Activated gamma-delta T cell (primary cell): ENCODE measurements around the gene TMEM191B.
"Not testable (repeated sequence)": the region's sequence is repeated elsewhere in the genome, so short reads cannot be mapped to it uniquely, and the experiment has no call there.

Source experiments
- DNase-seq: peaks from one replicate; lab custom pipeline; 2025; lab: John Stamatoyannopoulos, UW
- total RNA-seq, 2 donors: gene quantifications; one replicate each; lab custom pipeline; 2026; lab: John Stamatoyannopoulos, UW

TMEM191B gene
- 0.15 to 2.2 reads per million in 2 donors for total RNA-seq

DNA sequence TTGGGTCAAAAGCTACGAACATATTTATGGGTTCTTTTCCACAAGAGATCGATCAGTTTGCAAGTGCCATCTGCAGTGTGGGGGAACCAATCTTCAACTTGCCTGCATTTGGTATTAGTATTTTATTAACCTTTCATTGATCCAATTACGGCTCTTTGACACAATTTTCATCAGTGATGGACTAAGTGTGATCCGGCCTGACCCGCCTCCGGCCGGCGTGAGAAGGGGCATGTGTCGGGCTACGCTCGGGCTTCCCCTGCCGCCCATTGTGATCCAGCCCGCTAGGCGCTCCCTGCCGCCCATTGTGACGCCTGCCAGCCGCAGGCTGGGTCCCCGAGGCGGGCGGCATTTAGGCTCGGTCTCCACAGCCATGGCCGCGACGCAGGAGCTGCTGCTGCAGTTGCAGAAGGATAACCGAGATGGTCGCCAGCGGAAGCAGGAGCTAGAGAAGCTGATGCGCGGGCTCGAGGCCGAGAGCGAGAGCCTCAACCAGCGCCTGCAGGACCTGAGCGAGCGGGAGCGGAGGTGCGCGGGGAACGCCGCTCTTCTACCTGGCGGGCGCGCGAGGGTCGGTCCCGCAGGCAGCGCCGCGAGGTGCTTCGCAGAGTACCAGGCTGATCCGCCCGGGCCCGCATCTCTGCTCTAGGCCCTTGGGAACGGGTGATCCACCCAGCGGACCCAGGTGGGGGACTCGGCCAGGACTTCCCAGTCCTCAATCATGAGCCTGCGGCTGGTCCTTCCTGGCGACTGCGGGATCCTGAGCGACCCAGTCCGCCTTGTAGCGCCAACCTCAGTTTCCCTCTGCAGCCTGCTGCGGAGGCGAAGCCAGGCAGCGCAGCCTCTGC is at the start of gene TMEM191B:
Gene TMEM191B, plus strand, starts transcription at position 51 of the 845 bp plus-strand sequence. Its CDS starts 179 bp downstream, at position 230.
- DNase-seq = not testable (repeated sequence)

DNA sequence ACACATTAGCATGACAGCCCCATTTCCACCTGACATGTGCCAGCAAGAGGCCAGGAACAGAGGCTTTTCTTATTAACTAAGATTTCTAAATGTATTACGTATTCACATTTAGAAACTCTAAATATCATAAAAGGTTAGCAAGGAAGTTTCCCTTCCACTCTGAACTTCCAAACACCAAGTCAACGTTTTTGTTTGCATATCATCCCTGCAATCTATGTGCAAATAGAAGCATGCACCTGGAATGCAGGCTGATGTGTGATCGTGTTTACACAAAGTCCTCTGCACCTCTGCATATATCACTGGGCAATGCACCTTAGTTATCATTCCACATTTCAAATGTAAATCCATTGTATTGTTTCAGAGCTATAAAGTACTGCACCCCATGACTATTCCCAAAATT is 31.4 kb upstream of the TMEM191B start:
- not testable (repeated sequence) for DNase-seq

DNA sequence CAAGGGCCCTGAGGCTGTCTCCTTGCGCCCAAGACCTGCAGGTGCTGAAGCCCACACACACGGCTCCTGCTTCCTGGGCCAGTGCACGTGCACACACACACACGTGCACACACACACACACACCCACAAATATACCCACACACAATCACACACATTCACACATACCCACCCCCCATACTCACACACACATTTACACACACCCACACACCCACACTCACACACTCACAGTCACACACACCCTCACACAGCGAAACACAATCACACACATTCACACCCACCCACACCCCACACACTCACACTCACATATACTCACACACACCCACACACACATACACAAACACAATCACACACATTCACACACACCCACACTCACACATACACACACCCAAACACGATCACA is 16.3 kb upstream of the TMEM191B start:
- DNase-seq = not testable (repeated sequence)

DNA sequence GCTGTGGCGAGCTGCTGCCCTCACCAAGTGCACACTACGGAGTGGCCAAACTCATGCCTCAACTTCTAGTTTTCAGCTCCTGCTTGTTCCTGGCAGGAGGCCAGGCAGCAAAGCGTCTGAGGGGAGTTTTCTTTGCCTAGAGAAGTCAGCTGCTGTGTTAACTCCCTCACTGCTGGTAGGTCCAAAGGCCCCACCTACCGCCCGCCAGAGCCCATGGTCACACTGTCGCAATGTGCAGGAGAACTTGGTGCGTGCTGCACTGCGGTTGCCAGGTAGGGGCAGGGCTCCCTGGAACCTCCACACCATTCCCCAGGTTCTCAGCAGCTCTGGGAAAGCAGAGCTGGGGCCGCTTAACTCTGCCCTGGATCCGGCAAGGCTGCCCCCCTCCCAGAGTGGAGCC is 15.2 kb upstream of the TMEM191B start:
- DNase-seq = not testable (repeated sequence)

DNA sequence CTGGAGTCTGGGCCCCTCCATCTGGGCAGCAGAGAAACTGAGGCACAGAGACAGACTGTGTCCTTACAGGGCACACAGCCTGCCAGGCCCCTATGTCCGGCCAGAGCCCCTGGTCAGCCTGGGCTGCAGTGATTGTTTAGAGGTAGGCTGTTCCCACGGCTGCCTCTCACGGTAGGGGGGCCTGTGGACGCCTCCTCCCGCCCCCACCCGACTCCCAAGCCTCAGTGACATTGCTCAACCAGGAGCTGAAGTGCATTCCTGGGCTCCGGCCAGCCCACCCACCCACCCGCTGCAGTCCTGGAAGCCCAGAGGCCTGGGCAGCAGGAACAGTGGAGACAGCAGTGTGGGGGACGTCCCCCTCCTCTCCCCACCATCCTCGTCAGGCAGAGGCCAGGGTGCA is 14.1 kb upstream of the TMEM191B start:
- not testable (repeated sequence) for DNase-seq

DNA sequence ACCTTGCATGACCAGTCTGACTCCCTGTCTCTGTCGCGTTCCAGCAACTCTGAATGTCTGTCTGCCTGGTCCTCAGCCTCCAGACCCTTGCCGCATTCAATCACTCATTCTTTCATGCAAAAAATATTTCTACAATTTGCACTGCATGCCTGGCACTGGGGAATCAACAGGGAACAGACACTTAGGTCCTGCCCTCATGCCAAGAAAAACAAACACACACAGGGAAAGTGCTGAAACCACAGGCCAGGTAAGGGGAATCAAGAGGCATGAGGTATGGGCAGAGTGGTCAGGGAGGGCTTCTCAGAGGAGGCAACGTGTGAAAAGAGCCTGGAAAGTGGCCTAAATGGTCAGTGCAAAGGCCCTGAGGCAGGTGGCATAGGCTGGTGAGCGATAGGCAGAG is 9.5 kb upstream of the TMEM191B start, which contains the start of gene GGTLC3:
Gene GGTLC3, minus strand, starts transcription at position 101 of the 400 bp plus-strand sequence. CDS start 264 bp downstream, outside the sequence.
- not testable (repeated sequence) for DNase-seq

DNA sequence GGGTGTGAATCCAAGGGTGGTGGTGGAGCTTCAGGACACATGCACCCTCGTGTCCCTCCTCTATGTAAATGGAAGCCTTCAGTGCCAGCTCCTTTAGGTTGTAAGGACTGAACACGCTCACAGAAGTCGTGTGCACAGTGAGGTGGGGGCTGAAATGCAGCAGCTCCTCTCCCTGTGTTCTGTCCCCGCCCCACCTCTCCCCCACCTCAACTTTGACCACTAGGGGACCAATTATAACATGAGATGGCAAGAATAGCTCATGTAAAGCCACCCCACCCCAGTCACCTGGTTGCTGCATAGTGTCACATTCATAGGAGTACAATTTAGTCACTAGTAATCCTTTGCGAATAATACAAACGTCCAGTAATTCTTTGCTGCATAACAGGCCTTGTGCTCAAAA is 4.8 kb upstream of the TMEM191B start:
- not testable (repeated sequence) for DNase-seq

DNA sequence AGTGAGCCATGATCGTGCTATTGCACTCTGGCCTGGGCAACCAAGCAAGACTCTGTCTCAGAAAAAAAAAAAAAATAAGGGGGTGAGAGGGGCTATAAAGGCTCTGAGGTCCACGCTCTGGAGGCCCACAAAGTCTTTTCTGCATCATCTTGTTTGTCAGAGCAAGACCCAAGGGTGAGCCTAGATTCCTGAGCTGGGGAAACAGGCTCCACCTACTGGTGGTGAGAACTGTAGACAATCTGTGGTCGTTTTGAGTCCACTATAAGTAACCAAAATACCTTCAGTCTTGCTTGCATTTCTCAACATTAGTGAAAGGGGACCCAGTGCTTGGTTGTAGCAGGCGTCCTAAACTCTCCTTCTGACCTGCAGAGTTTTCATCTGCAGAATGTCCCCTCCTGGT is 4.3 kb upstream of the TMEM191B start:
- not testable (repeated sequence) for DNase-seq

DNA sequence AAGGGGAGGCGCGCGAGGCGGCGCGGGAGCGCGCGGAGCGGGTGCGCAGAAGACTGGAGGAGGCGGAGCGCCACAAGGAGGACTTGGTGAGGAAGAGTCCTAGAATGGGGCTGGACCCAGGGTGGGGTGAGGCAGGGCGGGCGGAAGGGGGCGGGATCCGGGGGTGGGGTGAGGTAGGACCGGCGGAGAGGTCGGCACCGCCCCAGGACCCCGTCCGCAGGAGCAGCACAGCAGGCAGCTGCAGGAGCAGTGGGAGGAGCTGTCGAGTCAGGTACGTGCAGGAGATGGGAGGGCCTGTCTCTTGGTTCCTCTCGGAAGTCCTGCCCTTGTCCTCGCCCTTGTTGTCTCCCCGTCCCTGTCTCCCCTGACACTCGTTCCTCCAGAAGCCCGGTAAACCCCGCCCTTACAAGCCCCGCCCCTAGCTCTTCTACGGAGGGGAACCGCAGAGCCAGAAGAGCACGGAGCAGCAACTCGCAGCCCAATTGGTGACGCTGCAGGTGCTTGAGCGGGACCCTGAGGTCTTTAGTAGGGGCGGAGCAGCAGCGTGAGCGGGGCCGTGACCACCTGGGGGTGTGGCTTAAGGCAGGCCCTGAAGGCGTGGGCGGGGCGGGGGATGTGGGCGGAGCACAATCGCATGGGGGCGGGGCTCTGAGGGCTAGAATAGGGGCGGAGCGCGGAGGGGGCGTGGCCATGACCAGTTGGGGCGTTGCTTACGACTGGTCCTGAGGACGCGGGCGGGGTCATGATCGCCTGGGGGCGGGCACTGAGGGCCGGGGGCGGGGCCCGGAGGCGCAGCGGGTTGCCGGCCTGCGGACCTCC is 1.2 kb downstream of the TMEM191B start:
- DNase-seq = not testable (repeated sequence)

DNA sequence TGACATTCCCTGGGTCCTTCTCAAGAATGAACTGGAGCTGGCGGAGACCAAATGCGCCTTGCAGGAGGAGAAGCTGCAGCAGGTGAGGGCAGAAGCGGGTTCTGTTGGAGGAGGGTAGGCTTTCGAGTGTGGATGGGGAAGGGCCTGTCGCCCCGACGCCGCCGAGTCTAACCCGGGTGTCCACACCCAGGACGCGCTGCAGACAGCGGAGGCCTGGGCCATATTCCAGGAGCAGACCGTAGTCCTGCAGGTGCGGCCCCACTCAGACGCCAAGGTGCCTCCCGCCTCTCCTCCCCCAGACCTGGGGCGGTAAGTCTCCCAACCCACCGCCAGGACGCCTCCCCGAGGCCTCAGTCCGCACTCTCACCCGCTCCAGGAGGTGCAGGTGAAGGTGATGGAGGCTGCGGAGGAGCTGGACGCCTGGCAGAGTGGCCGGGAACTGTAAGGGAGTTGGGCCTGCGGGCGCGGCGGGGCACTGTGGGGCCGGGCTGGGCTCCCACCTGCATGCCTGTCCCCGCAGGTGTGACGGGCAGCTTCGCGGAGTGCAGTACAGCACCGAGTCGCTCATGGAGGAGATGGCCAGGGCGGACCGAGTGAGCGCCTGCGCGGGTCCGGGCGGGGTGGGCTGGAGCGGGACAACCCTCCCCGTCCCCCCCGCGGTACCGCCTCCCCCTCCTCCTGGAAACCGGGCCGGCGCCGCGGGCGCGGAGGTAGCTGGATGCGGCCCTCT is 2.0 kb downstream of the TMEM191B start:
- not testable (repeated sequence) for DNase-seq

DNA sequence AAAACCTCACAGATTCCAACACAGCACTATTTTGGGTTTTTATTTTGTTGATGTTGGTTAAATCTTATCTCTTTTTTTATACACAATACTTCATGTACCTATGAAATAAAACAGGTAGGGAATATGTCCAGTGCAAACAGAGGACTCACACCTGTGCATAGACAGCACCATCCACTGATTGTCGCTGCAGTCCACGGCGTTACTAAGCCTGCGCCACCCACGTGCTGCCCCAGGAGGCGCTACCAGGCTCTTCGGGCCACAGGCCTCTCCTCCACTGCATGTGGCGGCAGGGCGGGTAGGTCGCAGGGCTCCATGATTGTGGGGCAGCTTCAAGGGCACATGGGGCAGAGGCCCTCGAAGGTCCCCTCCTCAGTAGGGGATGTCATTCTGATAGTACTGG is 6.0 kb downstream of the TMEM191B start:
- not testable (repeated sequence) for DNase-seq

DNA sequence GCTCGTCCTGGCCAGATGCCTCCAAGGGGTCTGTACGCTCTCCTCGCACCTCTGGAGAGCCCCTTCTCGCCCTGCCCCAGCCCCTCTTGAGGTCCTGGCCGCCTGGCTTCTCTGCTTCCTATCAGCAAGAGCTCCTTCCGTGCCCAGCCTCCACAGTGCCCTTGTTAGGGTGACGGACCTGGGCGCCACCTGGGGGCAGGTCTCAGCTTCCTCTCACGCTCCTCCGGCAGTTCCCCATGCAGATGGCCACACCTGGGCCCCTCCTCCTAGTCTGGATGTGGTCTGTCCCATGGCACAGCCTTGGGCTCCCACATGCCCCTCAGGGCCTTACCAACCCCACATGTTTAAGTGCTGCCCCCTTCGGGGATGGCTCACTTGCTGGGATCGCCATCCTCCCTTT is 6.7 kb downstream of the TMEM191B start:
- not testable (repeated sequence) for DNase-seq

DNA sequence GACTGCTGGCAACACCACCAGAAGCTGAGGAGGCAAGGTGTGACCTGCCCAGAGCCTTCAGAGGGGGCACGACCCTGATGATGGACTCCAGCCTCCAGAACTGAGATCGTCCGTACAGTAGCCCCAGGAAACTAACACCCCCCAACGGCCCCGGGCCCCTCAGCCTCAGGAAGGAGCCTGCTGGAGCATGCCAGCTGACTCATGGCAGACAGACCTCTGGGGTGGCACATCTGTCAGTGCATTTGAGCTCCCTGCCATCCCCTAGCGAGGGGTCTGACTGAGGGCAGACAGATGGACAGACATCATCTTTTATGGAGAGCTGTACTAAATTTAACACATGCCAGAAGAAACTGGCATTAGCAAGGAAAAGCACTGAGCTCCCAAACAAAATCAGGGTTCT is 12.4 kb downstream of the TMEM191B start:
- not testable (repeated sequence) for DNase-seq

DNA sequence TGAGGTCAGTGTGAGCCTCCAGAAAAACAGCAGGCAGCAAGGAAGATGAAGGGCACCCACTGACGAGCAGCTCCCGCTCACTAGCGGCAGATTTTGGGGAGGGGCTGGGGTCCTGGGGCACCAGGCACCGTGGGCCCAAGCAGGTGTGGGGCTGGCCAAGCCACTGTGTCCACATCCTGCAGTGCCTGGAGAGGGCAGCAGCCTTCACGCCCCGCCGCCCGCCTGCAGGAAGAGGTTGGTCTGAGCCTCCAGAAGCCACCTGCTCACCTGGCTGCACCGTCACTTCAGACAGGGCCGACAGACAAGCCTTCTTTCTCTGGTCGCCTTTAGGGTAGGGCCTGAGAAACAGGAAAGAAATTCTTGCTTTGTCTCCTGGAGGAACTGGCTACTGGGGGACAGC is 15.8 kb downstream of the TMEM191B start:
- not testable (repeated sequence) for DNase-seq

DNA sequence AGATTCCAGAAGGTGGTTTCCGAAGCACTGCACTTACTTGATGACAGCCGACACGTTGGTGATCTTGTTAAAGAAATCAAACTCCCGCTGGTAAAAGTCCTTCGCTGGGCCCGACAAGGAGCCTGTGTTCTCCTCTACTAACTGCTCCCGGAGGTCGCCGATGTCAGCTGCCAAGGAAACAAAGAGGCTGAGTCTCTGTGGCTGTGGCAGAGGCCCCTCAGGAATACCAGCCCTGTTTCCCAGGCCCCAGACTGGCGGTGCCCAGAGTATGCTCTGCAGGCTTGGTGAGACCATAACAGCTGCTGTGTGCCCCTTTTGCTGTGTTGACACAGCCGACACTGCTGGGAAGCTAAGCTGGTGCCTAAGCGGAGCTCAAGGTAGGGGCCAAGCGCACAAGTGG is 17.0 kb downstream of the TMEM191B start:
- not testable (repeated sequence) for DNase-seq

DNA sequence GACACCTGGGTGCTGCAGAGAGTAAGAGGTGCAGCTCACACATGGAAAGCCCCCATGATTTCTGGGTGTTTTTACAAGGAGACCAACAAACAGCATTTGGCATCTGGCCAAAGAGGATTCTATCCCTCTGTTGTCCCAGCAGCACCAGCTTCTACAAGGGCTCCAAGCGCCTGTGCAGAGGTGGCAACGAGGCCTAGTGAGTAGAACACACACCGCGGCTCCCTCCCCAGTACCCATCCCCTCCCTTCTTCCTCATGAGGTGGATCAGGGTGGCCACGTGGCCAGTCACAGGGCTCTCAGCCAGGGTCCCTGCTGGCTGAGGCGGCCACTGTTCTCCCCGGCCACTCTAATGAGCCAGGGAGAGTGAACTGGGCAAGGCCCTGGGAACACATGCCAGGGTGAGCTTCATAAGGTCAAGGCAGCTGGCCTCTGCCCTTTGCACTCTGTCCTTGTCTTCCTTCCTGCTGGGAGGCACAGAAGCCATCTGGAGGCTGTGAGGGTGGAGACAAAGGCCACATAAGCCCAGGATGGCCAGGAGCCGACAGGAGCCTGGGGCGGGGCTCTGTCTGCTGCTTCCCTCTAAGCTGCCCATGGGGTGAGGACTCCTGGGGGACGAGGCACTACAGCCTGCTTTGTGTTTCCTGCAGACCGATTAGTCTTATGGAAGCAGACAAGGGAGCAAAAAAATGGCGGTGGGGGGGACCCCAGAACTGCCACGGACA is 22.0 kb downstream of the TMEM191B start:
- DNase-seq = not testable (repeated sequence)

DNA sequence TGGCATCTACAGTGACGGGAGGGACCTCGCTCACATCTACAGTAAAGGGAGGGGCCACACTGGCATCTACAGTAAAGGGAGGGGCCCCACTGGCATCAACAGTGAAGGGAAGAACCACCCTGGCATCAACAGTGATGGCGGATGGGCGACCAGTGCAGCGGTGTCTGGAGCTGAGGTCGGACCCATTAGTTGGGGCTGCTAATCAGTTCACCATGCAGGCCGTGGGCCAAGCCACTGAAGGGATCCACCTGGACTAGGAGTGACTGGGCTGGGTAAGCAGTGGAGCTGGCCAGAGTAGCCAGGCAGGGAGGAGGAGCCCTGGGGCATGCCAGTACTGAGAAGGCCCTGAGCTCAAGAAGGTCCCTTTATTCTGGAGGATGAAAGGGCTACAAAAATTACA is 23.4 kb downstream of the TMEM191B start:
- DNase-seq = not testable (repeated sequence)

DNA sequence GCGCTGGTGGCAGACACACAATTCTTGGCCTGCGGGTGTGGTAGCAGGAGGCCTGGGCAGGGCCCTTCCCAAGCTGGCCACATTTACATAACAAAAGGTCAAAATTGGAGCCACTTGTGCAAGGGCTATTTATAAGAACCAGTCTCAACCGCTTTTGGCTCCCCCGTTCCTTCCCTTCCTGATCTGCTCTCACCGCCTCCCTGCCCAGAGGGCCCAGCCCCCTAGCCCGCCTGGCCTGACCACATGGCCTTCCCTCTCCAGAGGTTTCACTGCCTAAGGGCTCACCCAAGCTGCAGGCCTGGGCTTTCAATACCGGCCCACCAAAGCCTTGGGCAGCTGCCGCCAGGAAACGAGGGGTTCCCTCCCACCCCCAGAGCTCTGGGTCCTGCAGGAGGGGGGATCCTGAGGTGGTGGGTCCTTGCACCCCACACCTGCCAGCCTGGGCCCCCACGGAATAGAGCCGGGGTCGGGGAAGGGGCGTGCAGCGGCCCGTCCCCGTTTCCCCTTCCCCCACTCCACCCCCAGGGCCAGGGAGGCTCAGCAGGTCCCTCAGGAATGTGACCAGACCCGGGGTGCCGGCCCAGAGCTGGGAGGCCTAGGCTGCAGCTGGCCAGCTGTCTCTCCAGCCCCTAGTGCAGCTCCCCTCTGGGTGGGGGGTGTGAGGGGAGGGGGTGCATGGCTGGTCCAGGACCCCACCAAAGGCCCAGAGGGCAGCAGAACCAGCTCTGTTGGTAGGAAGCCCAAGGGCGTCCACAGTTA is 25.4 kb downstream of the TMEM191B start:
- not testable (repeated sequence) for DNase-seq

DNA sequence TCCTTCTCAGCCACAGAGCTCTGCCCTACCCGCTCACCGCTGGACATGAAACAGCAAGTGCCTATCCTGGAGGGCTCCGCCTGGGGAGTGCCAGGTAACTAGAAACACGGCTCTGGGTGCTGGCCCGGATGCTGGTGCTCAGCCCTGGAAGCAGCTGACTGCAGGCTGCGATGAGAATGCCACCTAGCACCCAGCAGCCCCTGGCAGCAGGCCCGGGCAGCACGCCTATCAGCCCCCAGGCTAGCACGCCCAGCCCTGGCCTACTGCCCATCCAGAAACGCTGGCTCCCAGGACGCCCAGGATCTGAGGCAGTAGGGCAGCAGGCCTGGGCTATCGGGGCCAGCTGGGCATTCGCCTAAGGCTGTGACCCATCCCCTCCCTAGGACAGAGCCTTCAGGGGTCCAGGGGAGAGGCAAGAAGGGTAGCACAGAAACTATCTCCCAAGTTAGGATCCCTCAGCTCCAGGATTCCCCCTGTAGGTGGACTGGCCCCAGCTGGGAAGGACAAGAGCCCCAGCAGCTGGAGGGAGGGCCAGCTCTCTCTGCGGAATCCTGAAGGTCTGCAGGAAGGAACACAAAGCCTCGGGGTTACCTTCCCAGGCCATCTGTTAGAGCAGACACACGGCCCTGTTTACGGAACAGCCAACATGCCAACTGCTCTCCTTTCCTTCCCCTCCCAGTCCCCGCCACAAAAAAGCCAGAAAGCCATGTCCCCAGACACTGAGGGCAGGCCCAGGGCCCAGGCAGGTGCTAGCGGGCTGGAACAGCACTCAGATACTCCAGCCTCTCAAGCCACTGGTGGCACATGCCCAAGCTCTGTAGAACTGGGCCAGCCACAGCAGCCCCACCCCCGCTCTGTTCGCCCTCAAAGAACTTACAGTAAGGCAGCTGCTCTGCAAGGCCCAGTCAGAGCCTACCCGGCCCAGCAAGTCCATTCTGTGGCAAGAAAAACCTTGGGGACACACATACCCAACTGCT is 27.0 kb downstream of the TMEM191B start:
- not testable (repeated sequence) for DNase-seq
